Psoas muscle (tissue), 8 donors: ENCODE results near the gene ZNF775. TPM values are rescaled to one million over a fixed set of nuclear protein-coding genes. Genes with fewer than 3 reads are reported as not detected.
A peak's percentile ranks its signal among the peaks of the same experiment; 100 is the strongest.

Experiments used
- ATAC-seq, 4 donors: fragments of 200-7000 bp; cut with Tn5 transposase; one replicate each; pipeline ENCODE4 v1.9.1; 2020; ENCODE audit warnings: moderate library complexity in 3 of 4, mild to moderate bottlenecking in 2 of 4
- DNase-seq, 2 donors: peaks; one replicate each; pipeline ENCODE4 v3.0.0-alpha.2; 2020
- H3K27ac ChIP-seq: fragments of 200-600 bp; one replicate; pipeline ENCODE4 v1.8.0; 2022
- H3K27me3 ChIP-seq, 3 donors: fragments of 200-600 bp in 1 of 3; one replicate each; pipeline versions ENCODE4 v1.6.1 to v1.8.0; 2013 to 2022; ENCODE audit warnings: low read length in 2 of 3, mild to moderate bottlenecking in 2 of 3, moderate library complexity in 1 of 3; ENCODE audit not compliant: insufficient read depth in 3 of 3
- H3K36me3 ChIP-seq, 2 donors: fragments of 200-600 bp in 1 of 2; one replicate each; pipeline versions ENCODE4 v1.6.1 to v1.8.0; 2013 to 2022; ENCODE audit warnings: low read depth in 1 of 2, mild to moderate bottlenecking in 1 of 2, moderate library complexity in 1 of 2; ENCODE audit not compliant: insufficient read depth in 1 of 2
- H3K4me1 ChIP-seq: fragments of 200-600 bp; one replicate; pipeline ENCODE4 v1.8.0; 2022
- H3K4me3 ChIP-seq: fragments of 200-600 bp; one replicate; pipeline ENCODE4 v1.8.0; 2022; ENCODE audit warnings: mild to moderate bottlenecking
- H3K9me3 ChIP-seq: fragments of 200-600 bp; one replicate; pipeline ENCODE4 v1.8.0; 2022
- CTCF ChIP-seq: fragments of 200-600 bp; IDR thresholded peaks from one replicate; pipeline ENCODE4 v1.8.0; 2022; ENCODE audit warnings: antibody characterized with exemption
- WGBS, 3 donors: extraction: QIAGEN DNeasy Blood & Tissue Kit; methylation state at CpG; one replicate each; pipeline versions ENCODE4 v1.1.6 to v1.1.7; 2013; 5-methylcytosine and 5-hydroxymethylcytosine counted together
- intact Hi-C, 2 donors: fragments of 100-400 bp; cut with DNase I; formaldehyde crosslinking; loops; one replicate each; pipeline versions ENCODE4 v1.11.0 to v1.14.2; 2022
- polyA plus RNA-seq, 3 donors: library from polyadenylated mRNA; stranded (reverse); fragments of 200-250 nt; gene quantifications; one replicate each; pipeline ENCODE4 v1.2.3, GENCODE V29; 2013
- total RNA-seq, 4 donors: library from RNA; stranded (reverse); fragmentation: NEBNext Ultra II Directional in 2 of 4; extraction: Animal tissue kit (Norgen Biotek cat#: 25700) in 2 of 4; gene quantifications; one replicate each; pipeline versions ENCODE4 v1.2.1 to v1.2.4, GENCODE V29; 2021 to 2023
- donor health status: healthy with polysubstance abuse.
- donor health status: DM: no; HTN: no; CAD: no; lungs with moderate emphysema.
- donor health status: Bipolar disorder and iron deficiency.
- donor health status: healthy.
- donor health status: DM: yes; HTN: yes; CAD: no.
- donor health status: DM: no; HTN: no; CAD: no.
- donor health status: DM: no; HTN: no; CAD: no.
- donor health status: DM: yes; HTN: yes; CAD: no.

The ZNF775 gene
- total and polyA plus RNA-seq, 7 donors, result 1.6 to 3.8 (median 2.8) TPM

- no peak for TF ChIP-seq CTCF
- Histone ChIP-seq H3K36me3 (no peaks in the 10 kb centered on the region), H3K9me3 (no peaks in the 10 kb centered on the region), H3K27me3 (no peaks in the 10 kb centered on the region), H3K27ac (peak overlapping the region; percentile 78), H3K4me3 (no peak overlapping the region), H3K4me1 (peaks cover 26% of the 10 kb centered on the region)
- WGBS, 3 donors, result 52 to 64% (median 61%) methylated on average over 7 of the region's 7 CpGs
- DNase-seq (no peak), ATAC-seq (no peak)
- intact Hi-C loops, result loop anchor here in 1 of 2 donors (5.0 kb wide), 1 partner anchor 36 kb away; no protein-coding TSS in a partner anchor
Measured at GRCh38 chr7:150361402-150361801, 17.7 kb upstream of the ZNF775 start.

GRCh38 chr7:150361807-150362621, 17.1 kb upstream of the ZNF775 start:
- intact Hi-C loops, result loop anchor here in 1 of 2 donors (5.0 kb wide), 1 partner anchor 35 kb away; no protein-coding TSS in a partner anchor
- H3K27ac ChIP-seq, result peak overlapping the region; percentile 78
- no peak overlapping the region for H3K4me3 ChIP-seq
- no peaks in the 10 kb centered on the region for H3K9me3 ChIP-seq
- H3K27me3 ChIP-seq, result no peaks in the 10 kb centered on the region
- TF ChIP-seq CTCF, result no peak
- 47 to 64% (median 49%) methylated on average over 18 of the region's 18 CpGs for WGBS, 3 donors
- DNase-seq, result no peak
- peak in 3 of 4 donors; percentile 45 to 47 (median 46) for ATAC-seq
- no peaks in the 10 kb centered on the region for H3K36me3 ChIP-seq
- H3K4me1 ChIP-seq, result peaks cover 29% of the 10 kb centered on the region

- intact Hi-C loops, result loop anchor here in 1 of 2 donors (5.0 kb wide), 1 partner anchor 34 kb away; no protein-coding TSS in a partner anchor
- no peak for TF ChIP-seq CTCF
- ATAC-seq (no peak), DNase-seq (no peak)
- 88 to 93% (median 90%) methylated on average over 4 of the region's 4 CpGs for WGBS, 3 donors
- Histone ChIP-seq H3K27me3 (no peaks in the 10 kb centered on the region), H3K9me3 (no peaks in the 10 kb centered on the region), H3K4me3 (no peak overlapping the region), H3K4me1 (peaks cover 37% of the 10 kb centered on the region), H3K36me3 (no peaks in the 10 kb centered on the region), H3K27ac (peak overlapping the region; percentile 78)
Measured at GRCh38 chr7:150363370-150363769, 15.8 kb upstream of the ZNF775 start.

GRCh38 chr7:150363872-150364271, 15.3 kb upstream of the ZNF775 start:
- WGBS, 3 donors, result 35 to 57% (median 44%) methylated on average over 5 of the region's 5 CpGs
- Histone ChIP-seq H3K27me3 (no peaks in the 10 kb centered on the region), H3K4me1 (peaks cover 37% of the 10 kb centered on the region), H3K4me3 (no peak overlapping the region), H3K27ac (peak overlapping the region; percentile 78), H3K36me3 (no peaks in the 10 kb centered on the region), H3K9me3 (no peaks in the 10 kb centered on the region)
- peak in 3 of 4 donors; percentile 22 to 31 (median 27) for ATAC-seq
- no peak for TF ChIP-seq CTCF
- intact Hi-C loops, result loop anchor here in 1 of 2 donors (5.0 kb wide), 1 partner anchor 33 kb away; no protein-coding TSS in a partner anchor
- no peak for DNase-seq
